Peyer's patch (tissue), 4 donors: ENCODE results near the gene SCGB1A1. TPM values are rescaled to one million over a fixed set of nuclear protein-coding genes. Genes with fewer than 3 reads are reported as not detected.

Experiments
- DNase-seq, 3 donors: peaks; one replicate each; pipeline ENCODE4 v3.0.0-alpha.2; 2017 to 2019
- H3K27ac ChIP-seq, 4 donors: fragments of 200-600 bp; sonication (generic); one replicate each; pipeline ENCODE4 v1.5.1; 2016 to 2019
- H3K27me3 ChIP-seq, 2 donors: fragments of 200-600 bp; sonication (generic); one replicate each; pipeline ENCODE4 v1.5.1; 2019
- H3K36me3 ChIP-seq, 3 donors: fragments of 200-600 bp; sonication (generic); one replicate each; pipeline ENCODE4 v1.5.1; 2016 to 2019
- H3K4me1 ChIP-seq, 4 donors: fragments of 200-600 bp; sonication (generic); one replicate each; pipeline ENCODE4 v1.5.1; 2016 to 2019
- H3K4me3 ChIP-seq, 4 donors: fragments of 200-600 bp; sonication (generic); 1 replicate in 3 of 4; 2 replicates in 1 of 4; pipeline ENCODE4 v1.5.1; 2016 to 2019; ENCODE audit warnings: mild to moderate bottlenecking in 1 of 4
- H3K9me3 ChIP-seq, 4 donors: fragments of 200-600 bp; sonication (generic); one replicate each; pipeline ENCODE4 v1.5.1; 2016 to 2019; ENCODE audit warnings: mild to moderate bottlenecking in 1 of 4
- CTCF ChIP-seq, 6 experiments: fragments of 450-650 bp in 4 of 6; fragments of 200-600 bp in 2 of 6; sonication (generic) in 1 of 6; IDR thresholded peaks; one replicate each; pipeline ENCODE4 v1.5.1; 2017 to 2019; ENCODE audit warnings: antibody characterized with exemption in 6 of 6, mild to moderate bottlenecking in 3 of 6, moderate library complexity in 1 of 6
- POLR2A ChIP-seq, 2 donors: fragments of 450-650 bp; IDR thresholded peaks; one replicate each; pipeline ENCODE4 v1.5.1; 2017; ENCODE audit warnings: antibody characterized with exemption in 2 of 2, mild to moderate bottlenecking in 2 of 2, moderate library complexity in 2 of 2
- total RNA-seq, 4 donors: library from RNA; depleted of rRNA; stranded (reverse); fragments of >200 nt; gene quantifications; one replicate each; pipeline ENCODE4 v1.1.0, GENCODE V29; 2016

SCGB1A1 gene
- total RNA-seq, 4 donors from 2014 or later = not detected

DNA sequence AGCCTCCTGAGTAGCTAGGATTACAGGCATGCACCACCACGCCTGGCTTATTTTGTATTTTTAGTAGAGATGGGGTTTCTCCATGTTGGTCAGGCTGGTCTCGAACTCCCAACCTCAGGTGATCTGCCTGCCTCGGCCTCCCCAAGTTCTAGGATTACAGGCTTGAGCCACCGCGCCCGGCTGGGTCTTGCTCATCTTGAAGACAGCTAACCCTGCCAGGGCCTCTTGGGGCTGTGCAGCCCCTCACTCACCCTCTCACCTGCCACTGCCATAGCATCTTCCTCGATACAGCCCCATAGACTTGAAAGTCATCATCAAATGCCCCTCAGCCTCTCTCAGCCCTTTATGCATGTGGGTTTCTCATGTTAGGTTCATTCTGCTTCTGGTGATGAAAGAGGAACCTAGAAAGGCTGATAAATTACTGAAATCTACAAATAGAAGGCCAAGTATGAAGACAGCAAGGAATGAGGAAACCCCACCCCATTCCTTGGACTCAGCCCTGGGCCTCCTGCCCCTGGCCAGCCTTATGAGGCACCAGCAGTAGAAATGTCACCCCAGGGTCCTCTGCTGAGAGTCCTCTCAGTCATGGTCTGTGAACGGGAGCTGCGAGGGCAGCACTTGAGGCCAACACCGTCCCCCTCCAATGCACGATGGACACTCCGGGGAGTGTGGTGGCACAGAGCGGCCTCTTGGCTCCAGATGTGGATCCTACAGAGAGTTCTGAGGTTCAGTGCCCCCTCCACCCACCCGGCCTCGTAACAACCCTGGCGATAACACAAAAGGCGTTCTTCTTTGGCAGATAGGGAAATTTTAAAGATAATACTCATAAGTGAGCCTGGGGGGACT, 24.8 kb downstream of the SCGB1A1 start:
- Histone ChIP-seq H3K4me1 (peaks cover 2 to 42% (median 12%) of the 10 kb centered on the region in 4 donors), H3K4me3 (peak overlapping the region in 3 of 4 donors; percentile 26 to 41 (median 31)), H3K9me3 (no peaks in the 10 kb centered on the region), H3K27ac (peak overlapping the region; percentile 65 to 89 (median 76)), H3K27me3 (no peaks in the 10 kb centered on the region), H3K36me3 (no peaks in the 10 kb centered on the region)
- TF ChIP-seq POLR2A (IDR thresholded peaks at IDR 0.05) (no peak), CTCF (IDR thresholded peaks at IDR 0.05) (no peak)
- DNase-seq = no peak

DNA sequence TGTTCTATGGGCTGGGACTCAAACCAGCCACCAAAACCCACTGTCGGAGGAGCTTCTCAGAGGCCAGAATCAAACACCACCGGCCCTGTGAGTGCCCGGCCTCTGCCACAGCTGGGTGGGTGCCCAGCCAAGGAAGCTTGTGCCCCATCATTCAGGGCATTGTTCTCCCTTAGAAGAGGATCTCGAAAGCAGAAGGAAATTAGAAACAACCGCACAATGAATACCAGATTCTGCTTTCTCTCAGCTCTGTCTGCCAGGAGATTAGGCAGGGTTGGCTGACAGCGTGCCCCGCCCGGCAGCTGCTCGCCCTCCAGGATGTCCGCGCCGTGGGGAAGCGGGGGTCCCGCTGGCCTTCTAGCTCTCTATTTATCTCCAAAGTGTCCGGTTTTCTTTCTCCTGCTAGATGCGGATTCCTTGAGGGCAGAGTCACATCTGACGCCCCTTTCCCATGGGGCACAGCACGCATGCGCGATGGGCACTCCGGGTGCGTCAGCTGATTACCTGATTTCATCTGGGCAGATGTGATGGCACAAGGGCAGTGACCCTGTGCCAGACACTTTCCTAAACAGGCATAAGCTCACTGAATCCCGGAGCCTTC, 25.5 kb downstream of the SCGB1A1 start:
- H3K27me3 ChIP-seq = no peaks in the 10 kb centered on the region
- peaks cover 2 to 42% (median 12%) of the 10 kb centered on the region in 4 donors for H3K4me1 ChIP-seq
- no peaks in the 10 kb centered on the region for H3K9me3 ChIP-seq
- H3K4me3 ChIP-seq = peak overlapping the region; percentile 26 to 42 (median 36)
- TF ChIP-seq POLR2A (IDR thresholded peaks at IDR 0.05) (no peak), CTCF (IDR thresholded peaks at IDR 0.05) (no peak)
- peak overlapping the region; percentile 65 to 89 (median 76) for H3K27ac ChIP-seq
- DNase-seq = peak; percentile 57 to 78 (median 62)
- H3K36me3 ChIP-seq = no peaks in the 10 kb centered on the region

DNA sequence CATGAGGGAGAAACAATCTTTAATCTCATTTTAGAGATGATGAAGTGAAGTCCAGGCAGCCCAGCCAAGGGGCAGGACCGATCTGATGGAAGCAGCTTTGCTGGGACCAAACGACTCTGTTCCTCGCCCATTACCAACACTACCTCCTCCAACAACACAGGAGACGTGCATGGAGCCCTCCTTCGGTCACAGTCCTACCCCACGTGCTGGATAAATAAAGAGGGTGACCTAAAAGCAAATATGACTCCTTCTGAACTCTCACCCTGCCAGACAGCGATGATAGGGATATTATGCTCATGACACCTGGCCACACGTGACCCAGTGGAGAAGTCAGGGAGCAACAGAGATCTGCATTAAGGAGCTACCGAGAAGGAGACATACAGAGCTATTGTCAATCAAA, 26.0 kb downstream of the SCGB1A1 start:
- no peak for TF ChIP-seq CTCF (IDR thresholded peaks at IDR 0.05)
- TF ChIP-seq POLR2A (IDR thresholded peaks at IDR 0.05) = no peak
- H3K36me3 ChIP-seq = no peaks in the 10 kb centered on the region
- peaks cover 2 to 39% (median 12%) of the 10 kb centered on the region in 4 donors for H3K4me1 ChIP-seq
- H3K27ac ChIP-seq = peak overlapping the region; percentile 65 to 89 (median 76)
- no peaks in the 10 kb centered on the region for H3K9me3 ChIP-seq
- no peaks in the 10 kb centered on the region for H3K27me3 ChIP-seq
- peak in 1 of 3 donors; percentile 51 for DNase-seq
- H3K4me3 ChIP-seq = peak overlapping the region; percentile 26 to 42 (median 36)

GRCh38 chr11:62445314-62445740, 26.5 kb downstream of the SCGB1A1 start:
- H3K27me3 ChIP-seq = no peaks in the 10 kb centered on the region
- DNase-seq = no peak
- peak overlapping the region; percentile 44 to 89 (median 76) for H3K27ac ChIP-seq
- H3K4me1 ChIP-seq = peaks cover 2 to 34% (median 12%) of the 10 kb centered on the region in 4 donors
- no peaks in the 10 kb centered on the region for H3K9me3 ChIP-seq
- H3K36me3 ChIP-seq = no peaks in the 10 kb centered on the region
- TF ChIP-seq CTCF (IDR thresholded peaks at IDR 0.05) (no peak), POLR2A (IDR thresholded peaks at IDR 0.05) (no peak)
- no peak overlapping the region for H3K4me3 ChIP-seq

GRCh38 chr11:62446091-62446490, 27.3 kb downstream of the SCGB1A1 start:
- TF ChIP-seq POLR2A (IDR thresholded peaks at IDR 0.05) (no peak), CTCF (IDR thresholded peaks at IDR 0.05) (no peak)
- H3K27ac ChIP-seq = peak overlapping the region; percentile 44 to 89 (median 76)
- DNase-seq = peak in 2 of 3 donors; percentile 70 to 73

More at GRCh38 chr11:62446091-62446490, 27.3 kb downstream of the SCGB1A1 start:
- Histone ChIP-seq H3K9me3 (no peaks in the 10 kb centered on the region), H3K4me1 (peaks cover 2 to 30% (median 12%) of the 10 kb centered on the region in 4 donors), H3K27me3 (no peaks in the 10 kb centered on the region), H3K36me3 (no peaks in the 10 kb centered on the region), H3K4me3 (no peak overlapping the region)
